ENCODE data around the gene COL19A1.

DNA sequence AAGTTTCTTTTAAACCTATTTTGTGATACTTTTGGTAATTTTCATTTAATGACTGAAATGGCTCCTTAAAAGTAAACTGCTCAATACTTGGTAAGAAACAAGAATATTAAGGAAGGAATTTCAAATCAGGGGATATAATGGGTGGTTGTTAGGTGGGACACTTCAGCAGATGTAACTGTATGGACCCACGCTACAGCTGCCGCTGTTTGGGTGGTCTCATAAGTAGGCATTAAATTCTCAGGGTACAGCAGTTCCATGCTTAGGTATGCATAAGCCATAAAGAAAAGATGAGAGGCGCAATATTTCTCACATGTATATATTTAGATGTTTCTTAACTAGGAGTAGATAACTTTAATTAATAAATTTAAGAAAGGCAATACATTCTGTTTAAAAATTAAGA is 35.0 kb downstream of the COL19A1 start:
- TF ChIP-seq TAF1 (IDR thresholded peaks at IDR 0.05; ENCODE audit: borderline replicate concordance, low read depth, low read length): no peak
- no peak for TF ChIP-seq EZH2phosphoT487 (IDR thresholded peaks at IDR 0.05; ENCODE audit: borderline replicate concordance, low read depth)

Measured in SK-N-SH (cell line).